ENCODE measurements around the gene LPP.

The LPP gene

GRCh38 chr3:188299068-188299467 lies 145.1 kb downstream of the LPP start:
- Histone ChIP-seq H3K27ac (ENCODE audit: low read depth, low read length) (no peak overlapping the region), H3K27me3 (ENCODE audit: low read length) (no peaks in the 10 kb centered on the region), H3K9me2 (replicated peaks; ENCODE audit: insufficient read depth, low read length) (no peaks in the 10 kb centered on the region), H3K4me2 (ENCODE audit: low read depth, low read length, poor library complexity, severe bottlenecking) (no peak overlapping the region), H2AFZ (ENCODE audit: low read depth, low read length, severe bottlenecking) (no peak overlapping the region), H3K4me3 (ENCODE audit: insufficient read depth, low read length, poor library complexity, severe bottlenecking) (no peak overlapping the region), H3K9me3 (ENCODE audit: insufficient read depth, low read length) (no peaks in the 10 kb centered on the region), H4K20me1 (ENCODE audit: low read depth, low read length) (no peaks in the 10 kb centered on the region), H3K36me3 (ENCODE audit: low read length) (peaks cover 3% of the 10 kb centered on the region; the same call in 1 of the 2 replicates), H3F3A (ENCODE audit: insufficient read depth) (no peaks in the 10 kb centered on the region; the same call in 1 of the 2 replicates), H3K9ac (ENCODE audit: low read length) (no peak overlapping the region), H3K79me2 (ENCODE audit: insufficient read depth, low read length) (no peaks in the 10 kb centered on the region)
- TF ChIP-seq CTCF (IDR thresholded peaks at IDR 0.05; ENCODE audit: insufficient read depth, low read length, poor library complexity, severe bottlenecking), result no peak
- TF ChIP-seq EZH2phosphoT487 (conservative IDR thresholded peaks at IDR 0.05; ENCODE audit: low read length), result no peak

GRCh38 chr3:188299708-188300107 lies 145.8 kb downstream of the LPP start:
- no peak overlapping the region for H3K4me2 ChIP-seq (ENCODE audit: low read depth, low read length, poor library complexity, severe bottlenecking)
- H3K4me3 ChIP-seq (ENCODE audit: insufficient read depth, low read length, poor library complexity, severe bottlenecking), result no peak overlapping the region
- no peak overlapping the region for H3K27ac ChIP-seq (ENCODE audit: low read depth, low read length)
- H3K79me2 ChIP-seq (ENCODE audit: insufficient read depth, low read length), result no peaks in the 10 kb centered on the region
- H3K9me2 ChIP-seq (replicated peaks; ENCODE audit: insufficient read depth, low read length), result no peaks in the 10 kb centered on the region
- TF ChIP-seq CTCF (IDR thresholded peaks at IDR 0.05; ENCODE audit: insufficient read depth, low read length, poor library complexity, severe bottlenecking), result no peak
- TF ChIP-seq EZH2phosphoT487 (conservative IDR thresholded peaks at IDR 0.05; ENCODE audit: low read length), result no peak
- H3K9me3 ChIP-seq (ENCODE audit: insufficient read depth, low read length), result no peaks in the 10 kb centered on the region
- H3K27me3 ChIP-seq (ENCODE audit: low read length), result no peaks in the 10 kb centered on the region
- H3F3A ChIP-seq (ENCODE audit: insufficient read depth), result no peaks in the 10 kb centered on the region; the same call in 1 of the 2 replicates
- H4K20me1 ChIP-seq (ENCODE audit: low read depth, low read length), result no peaks in the 10 kb centered on the region
- no peak overlapping the region for H2AFZ ChIP-seq (ENCODE audit: low read depth, low read length, severe bottlenecking)
- H3K36me3 ChIP-seq (ENCODE audit: low read length), result peaks cover 3% of the 10 kb centered on the region; the same call in 1 of the 2 replicates
- H3K9ac ChIP-seq (ENCODE audit: low read length), result no peak overlapping the region

GRCh38 chr3:188301147-188301546 lies 147.2 kb downstream of the LPP start:
- Histone ChIP-seq H3K79me2 (ENCODE audit: insufficient read depth, low read length) (no peaks in the 10 kb centered on the region), H3F3A (ENCODE audit: insufficient read depth) (no peaks in the 10 kb centered on the region; the same call in 1 of the 2 replicates), H3K27ac (ENCODE audit: low read depth, low read length) (no peak overlapping the region), H3K27me3 (ENCODE audit: low read length) (no peaks in the 10 kb centered on the region), H3K4me3 (ENCODE audit: insufficient read depth, low read length, poor library complexity, severe bottlenecking) (no peak overlapping the region), H4K20me1 (ENCODE audit: low read depth, low read length) (no peaks in the 10 kb centered on the region), H2AFZ (ENCODE audit: low read depth, low read length, severe bottlenecking) (no peak overlapping the region), H3K36me3 (ENCODE audit: low read length) (peaks cover 3% of the 10 kb centered on the region; the same call in 1 of the 2 replicates), H3K9me2 (replicated peaks; ENCODE audit: insufficient read depth, low read length) (no peaks in the 10 kb centered on the region), H3K9ac (ENCODE audit: low read length) (no peak overlapping the region), H3K9me3 (ENCODE audit: insufficient read depth, low read length) (no peaks in the 10 kb centered on the region), H3K4me2 (ENCODE audit: low read depth, low read length, poor library complexity, severe bottlenecking) (no peak overlapping the region)
- TF ChIP-seq CTCF (IDR thresholded peaks at IDR 0.05; ENCODE audit: insufficient read depth, low read length, poor library complexity, severe bottlenecking) (no peak), EZH2phosphoT487 (conservative IDR thresholded peaks at IDR 0.05; ENCODE audit: low read length) (no peak)

Measured in SU-DHL-6 (cell line).